IgD-negative memory B cell (primary cell): Measurements from ENCODE around the gene C15orf61. TPM values are rescaled to one million over a fixed set of nuclear protein-coding genes. Genes with fewer than 3 reads are reported as not detected.
A peak's percentile ranks its signal among the peaks of the same experiment; 100 is the strongest.

Experiments
- H3K27ac Mint-ChIP-seq, 3 donors: one replicate each; pipeline ENCODE4 v1.8.0; 2020 to 2022; ENCODE audit warnings: mild to moderate bottlenecking in 3 of 3, mixed read lengths in 3 of 3, moderate library complexity in 1 of 3
- H3K27me3 Mint-ChIP-seq: one replicate; pipeline ENCODE4 v1.8.0; 2021; ENCODE audit warnings: mixed read lengths
- H3K36me3 Mint-ChIP-seq: one replicate; pipeline ENCODE4 v1.8.0; 2020; ENCODE audit warnings: mild to moderate bottlenecking, mixed read lengths
- H3K4me1 Mint-ChIP-seq, 3 donors: one replicate each; pipeline ENCODE4 v1.8.0; 2020 to 2022; ENCODE audit warnings: mixed read lengths in 3 of 3, mild to moderate bottlenecking in 1 of 3
- H3K4me3 Mint-ChIP-seq, 4 donors: one replicate each; pipeline ENCODE4 v1.8.0; 2020 to 2022; ENCODE audit warnings: mild to moderate bottlenecking in 4 of 4, mixed read lengths in 4 of 4, moderate library complexity in 3 of 4
- H3K9me3 Mint-ChIP-seq, 3 donors: one replicate each; pipeline ENCODE4 v1.8.0; 2020 to 2021; ENCODE audit warnings: mixed read lengths in 3 of 3, mild to moderate bottlenecking in 1 of 3
- polyA plus RNA-seq: library from polyadenylated mRNA; unstranded; fragments of 300-500 nt; fragmentation: Illumina TruSeq; gene quantifications from one replicate; pipeline ENCODE4 v1.2.3, GENCODE V29; 2021

Gene C15orf61
- polyA plus RNA-seq, 1 donor from 2014 or later: 4.3 TPM

DNA sequence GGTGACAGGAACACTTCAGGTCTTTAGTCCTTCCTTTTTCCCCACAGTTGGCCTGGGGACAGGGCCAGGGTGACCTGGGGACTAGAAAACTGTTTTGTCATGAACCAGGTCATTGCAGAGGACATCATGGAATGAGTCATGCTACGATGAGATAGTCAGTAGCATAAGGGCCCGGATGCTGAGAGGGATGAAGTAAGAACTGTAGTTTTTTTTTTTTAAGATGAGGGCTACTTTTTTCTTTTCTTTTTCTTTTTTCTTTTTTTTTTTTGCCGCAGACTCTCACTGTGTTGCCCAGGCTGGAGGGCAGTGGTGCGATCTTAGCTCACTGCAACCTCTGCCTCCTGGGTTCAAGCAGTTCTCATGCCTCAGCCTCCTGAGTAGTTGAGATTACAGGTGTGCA, 29.6 kb downstream of the C15orf61 start:
- H3K4me1 Mint-ChIP-seq: peaks cover 13 to 15% (median 14%) of the 10 kb centered on the region in 3 donors
- peaks cover 7% of the 10 kb centered on the region for H3K36me3 Mint-ChIP-seq
- no peak overlapping the region for H3K4me3 Mint-ChIP-seq
- H3K9me3 Mint-ChIP-seq: no peaks in the 10 kb centered on the region
- no peak overlapping the region for H3K27ac Mint-ChIP-seq
- no peaks in the 10 kb centered on the region for H3K27me3 Mint-ChIP-seq

DNA sequence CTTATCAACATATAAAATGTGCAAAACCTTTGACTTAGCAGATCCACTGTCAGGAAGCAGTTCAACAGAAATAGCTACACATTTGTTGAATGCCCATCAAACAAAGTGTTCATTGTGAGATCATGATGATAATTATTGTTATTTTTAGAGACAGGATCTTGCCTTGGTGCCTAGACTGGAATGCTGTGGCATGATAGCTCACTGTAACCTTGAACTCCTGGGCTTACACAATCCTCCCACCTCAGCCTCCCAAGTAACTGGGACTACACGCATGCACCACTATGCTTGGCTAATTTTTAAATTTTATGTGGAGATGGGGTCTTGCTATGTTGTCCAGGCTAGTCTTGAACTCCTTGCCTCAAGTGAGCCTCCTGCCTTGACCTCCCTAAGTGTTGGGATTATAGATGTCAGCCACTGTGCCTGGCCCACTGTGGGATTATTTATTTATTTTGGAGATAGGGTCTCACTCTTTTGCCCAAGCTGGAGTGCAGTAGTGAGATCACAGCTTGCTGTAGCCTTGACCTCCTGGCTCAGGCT, 30.3 kb downstream of the C15orf61 start:
- no peaks in the 10 kb centered on the region for H3K27me3 Mint-ChIP-seq
- no peaks in the 10 kb centered on the region for H3K9me3 Mint-ChIP-seq
- peaks cover 7% of the 10 kb centered on the region for H3K36me3 Mint-ChIP-seq
- no peak overlapping the region for H3K27ac Mint-ChIP-seq
- H3K4me1 Mint-ChIP-seq: peaks cover 11 to 14% (median 13%) of the 10 kb centered on the region in 3 donors
- no peak overlapping the region for H3K4me3 Mint-ChIP-seq

DNA sequence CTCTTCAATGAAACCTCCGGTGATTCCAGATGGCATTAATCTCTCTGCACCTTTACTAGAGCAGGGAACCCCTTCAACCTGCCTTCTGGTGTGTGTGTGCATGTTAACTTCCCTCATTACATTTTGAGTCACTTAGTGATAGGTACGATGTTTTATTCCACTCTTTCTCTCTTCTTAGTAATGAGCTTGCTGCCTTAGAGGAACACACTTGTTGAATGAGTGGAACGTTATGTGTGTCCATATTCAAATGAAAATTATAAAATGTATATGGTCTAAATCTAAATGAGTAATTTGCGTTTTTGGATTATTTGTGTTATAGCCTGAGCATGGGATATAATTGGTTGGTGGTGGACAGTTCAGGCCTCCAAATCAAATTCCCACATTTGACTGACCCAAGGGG, 33.6 kb downstream of the C15orf61 start:
- no peak overlapping the region for H3K4me3 Mint-ChIP-seq
- H3K36me3 Mint-ChIP-seq: peaks cover 6% of the 10 kb centered on the region
- H3K27me3 Mint-ChIP-seq: no peaks in the 10 kb centered on the region
- peaks cover 0 to 4% (median 3%) of the 10 kb centered on the region in 3 donors for H3K4me1 Mint-ChIP-seq
- H3K9me3 Mint-ChIP-seq: peaks cover 3 to 4% (median 3%) of the 10 kb centered on the region in 3 donors
- H3K27ac Mint-ChIP-seq: no peak overlapping the region

DNA sequence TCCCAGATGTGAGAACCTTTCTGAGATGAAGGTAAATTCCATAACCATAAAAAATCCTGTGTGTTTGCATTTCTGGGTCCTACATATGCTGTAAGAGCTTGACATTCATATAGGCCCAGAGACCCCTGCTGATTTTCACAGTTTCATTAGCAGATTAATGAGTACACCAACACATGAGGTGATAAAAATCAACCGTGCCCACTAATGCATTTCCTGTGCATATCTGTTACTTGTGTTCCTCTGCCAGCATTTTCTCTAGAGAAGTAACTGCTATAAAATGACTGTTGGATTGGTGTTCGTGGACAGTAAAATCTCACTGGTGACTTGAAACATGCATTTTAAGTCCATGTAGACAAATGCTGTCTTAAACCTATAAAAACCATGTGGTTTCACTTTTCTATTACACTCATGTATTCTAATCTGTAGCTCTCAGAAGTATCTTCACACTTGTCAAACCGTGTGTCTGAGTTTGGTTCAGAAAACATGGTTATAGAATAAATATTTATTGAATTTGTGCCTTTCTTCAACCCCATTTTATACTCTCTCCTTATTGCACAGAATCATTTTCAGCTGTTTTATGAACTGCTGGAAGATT, 36.1 kb downstream of the C15orf61 start:
- Mint-ChIP-seq H3K4me1 (peaks cover 0 to 4% (median 3%) of the 10 kb centered on the region in 3 donors), H3K27me3 (no peaks in the 10 kb centered on the region), H3K4me3 (peak overlapping the region in 1 of 4 donors; percentile 17), H3K27ac (no peak overlapping the region), H3K36me3 (peaks cover 6% of the 10 kb centered on the region), H3K9me3 (peaks cover 3 to 4% (median 3%) of the 10 kb centered on the region in 3 donors)

DNA sequence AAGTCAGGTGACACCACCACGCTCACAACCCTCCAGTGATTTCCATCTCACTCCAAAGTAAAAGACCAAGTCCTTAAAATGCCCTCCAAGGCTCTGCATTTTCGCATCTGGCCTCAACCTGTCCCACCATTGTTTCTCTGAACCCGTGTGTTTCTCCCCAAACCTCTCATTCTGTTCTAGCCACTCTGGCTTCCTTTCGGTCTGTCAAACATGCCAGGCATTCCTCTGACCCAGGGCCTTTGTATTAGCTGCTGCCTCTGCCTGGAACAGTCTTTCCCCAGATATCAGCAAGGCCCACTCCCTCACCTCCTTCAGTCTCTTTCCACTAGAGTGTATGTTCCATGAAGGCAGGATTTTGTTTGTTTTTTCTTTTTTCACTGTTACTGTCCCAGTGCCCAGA, 37.6 kb downstream of the C15orf61 start:
- Mint-ChIP-seq H3K4me3 (no peak overlapping the region), H3K36me3 (peaks cover 2% of the 10 kb centered on the region), H3K27me3 (no peaks in the 10 kb centered on the region), H3K4me1 (peaks cover 2 to 8% (median 6%) of the 10 kb centered on the region in 3 donors), H3K9me3 (peaks cover 3 to 4% (median 3%) of the 10 kb centered on the region in 3 donors), H3K27ac (peak overlapping the region in 1 of 3 donors; percentile 65)

DNA sequence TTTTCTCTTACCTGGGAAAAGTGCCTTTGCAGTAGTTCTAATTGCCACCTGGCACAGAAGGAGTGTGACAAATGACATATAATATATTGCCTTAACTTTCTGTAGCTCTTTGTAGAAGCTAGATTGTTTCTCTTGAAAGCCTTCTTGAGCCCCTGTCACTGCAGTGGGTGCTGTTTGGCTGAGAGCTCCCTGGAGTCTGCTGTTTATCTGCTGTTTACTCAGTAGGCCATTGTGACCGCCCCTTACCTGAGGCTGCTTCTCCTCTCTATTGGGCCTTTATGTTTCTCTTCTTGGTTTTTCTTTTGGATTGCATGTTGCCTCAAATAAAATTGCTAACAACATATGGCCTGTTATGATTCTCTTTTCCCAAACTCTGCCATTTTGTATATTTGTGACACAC, 38.2 kb downstream of the C15orf61 start:
- H3K9me3 Mint-ChIP-seq: peaks cover 3 to 4% (median 3%) of the 10 kb centered on the region in 3 donors
- H3K4me3 Mint-ChIP-seq: no peak overlapping the region
- H3K36me3 Mint-ChIP-seq: peaks cover 2% of the 10 kb centered on the region
- no peaks in the 10 kb centered on the region for H3K27me3 Mint-ChIP-seq
- peaks cover 2 to 9% (median 9%) of the 10 kb centered on the region in 3 donors for H3K4me1 Mint-ChIP-seq
- H3K27ac Mint-ChIP-seq: no peak overlapping the region

DNA sequence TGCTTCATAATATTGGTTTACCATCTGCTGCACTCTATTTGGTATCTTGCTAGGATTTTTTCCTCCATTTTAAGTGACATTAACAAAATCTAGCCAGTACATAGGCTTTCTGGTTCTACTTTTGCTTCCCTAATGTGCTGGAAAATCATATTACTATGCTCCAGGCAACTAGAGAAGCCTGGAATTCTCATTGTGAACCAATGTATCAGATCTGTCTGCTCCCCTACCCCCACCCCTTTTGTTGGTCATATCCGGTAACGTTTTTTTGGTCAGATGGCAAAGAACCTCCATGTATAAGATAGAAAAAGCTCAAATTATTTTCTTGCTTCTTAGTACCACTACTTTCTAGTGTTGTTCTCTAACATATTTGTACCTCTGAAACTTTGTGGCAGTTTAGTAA, 38.6 kb downstream of the C15orf61 start:
- no peak overlapping the region for H3K4me3 Mint-ChIP-seq
- H3K36me3 Mint-ChIP-seq: peaks cover 2% of the 10 kb centered on the region
- H3K9me3 Mint-ChIP-seq: peaks cover 3 to 4% (median 3%) of the 10 kb centered on the region in 3 donors
- no peaks in the 10 kb centered on the region for H3K27me3 Mint-ChIP-seq
- no peak overlapping the region for H3K27ac Mint-ChIP-seq
- peaks cover 6 to 13% (median 11%) of the 10 kb centered on the region in 3 donors for H3K4me1 Mint-ChIP-seq

DNA sequence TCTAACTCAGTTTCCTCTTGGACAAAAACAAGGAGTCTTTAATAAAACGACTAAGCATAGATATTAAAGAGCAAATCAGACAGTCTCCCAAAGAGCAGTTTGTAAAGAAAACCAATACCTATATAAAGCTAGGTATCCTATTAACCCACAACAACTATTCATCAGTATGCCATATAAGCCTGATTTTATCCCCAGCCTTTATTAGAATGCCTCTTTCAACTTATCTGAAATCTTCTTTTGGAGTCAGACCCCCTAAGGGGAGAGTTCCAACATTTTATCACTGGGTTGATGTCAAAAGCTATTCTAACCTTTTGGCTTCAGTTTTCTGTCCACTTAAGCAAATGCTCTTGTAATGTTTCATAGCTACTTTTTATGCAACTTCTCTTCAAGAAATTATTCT, 39.4 kb downstream of the C15orf61 start:
- Mint-ChIP-seq H3K27ac (no peak overlapping the region), H3K36me3 (peaks cover 4% of the 10 kb centered on the region), H3K4me1 (peaks cover 11 to 19% (median 11%) of the 10 kb centered on the region in 3 donors), H3K4me3 (no peak overlapping the region), H3K27me3 (no peaks in the 10 kb centered on the region), H3K9me3 (peaks cover 3 to 4% (median 3%) of the 10 kb centered on the region in 3 donors)

DNA sequence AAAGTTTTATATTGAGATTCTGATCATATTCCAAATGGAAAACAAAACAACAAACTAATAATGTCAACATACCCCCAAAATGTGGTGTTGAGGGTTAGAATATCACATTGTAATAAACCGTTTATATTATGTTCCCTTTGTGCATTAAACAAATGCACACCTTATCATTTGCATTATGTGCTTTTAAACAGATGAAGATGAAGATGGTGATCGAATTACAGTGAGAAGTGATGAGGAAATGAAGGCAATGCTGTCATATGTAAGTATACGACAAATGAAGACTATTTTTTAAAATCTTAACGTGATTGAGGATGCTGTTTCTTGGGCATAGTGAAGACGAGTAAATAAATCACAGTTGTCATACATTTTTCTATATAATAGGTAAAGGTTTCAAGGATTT, 42.2 kb downstream of the C15orf61 start:
- Mint-ChIP-seq H3K4me1 (peaks cover 8 to 14% (median 11%) of the 10 kb centered on the region in 3 donors), H3K9me3 (peaks cover 2 to 4% (median 3%) of the 10 kb centered on the region in 3 donors), H3K27ac (peak overlapping the region in 1 of 3 donors; percentile 31), H3K4me3 (no peak overlapping the region), H3K27me3 (no peaks in the 10 kb centered on the region), H3K36me3 (peaks cover 4% of the 10 kb centered on the region)

DNA sequence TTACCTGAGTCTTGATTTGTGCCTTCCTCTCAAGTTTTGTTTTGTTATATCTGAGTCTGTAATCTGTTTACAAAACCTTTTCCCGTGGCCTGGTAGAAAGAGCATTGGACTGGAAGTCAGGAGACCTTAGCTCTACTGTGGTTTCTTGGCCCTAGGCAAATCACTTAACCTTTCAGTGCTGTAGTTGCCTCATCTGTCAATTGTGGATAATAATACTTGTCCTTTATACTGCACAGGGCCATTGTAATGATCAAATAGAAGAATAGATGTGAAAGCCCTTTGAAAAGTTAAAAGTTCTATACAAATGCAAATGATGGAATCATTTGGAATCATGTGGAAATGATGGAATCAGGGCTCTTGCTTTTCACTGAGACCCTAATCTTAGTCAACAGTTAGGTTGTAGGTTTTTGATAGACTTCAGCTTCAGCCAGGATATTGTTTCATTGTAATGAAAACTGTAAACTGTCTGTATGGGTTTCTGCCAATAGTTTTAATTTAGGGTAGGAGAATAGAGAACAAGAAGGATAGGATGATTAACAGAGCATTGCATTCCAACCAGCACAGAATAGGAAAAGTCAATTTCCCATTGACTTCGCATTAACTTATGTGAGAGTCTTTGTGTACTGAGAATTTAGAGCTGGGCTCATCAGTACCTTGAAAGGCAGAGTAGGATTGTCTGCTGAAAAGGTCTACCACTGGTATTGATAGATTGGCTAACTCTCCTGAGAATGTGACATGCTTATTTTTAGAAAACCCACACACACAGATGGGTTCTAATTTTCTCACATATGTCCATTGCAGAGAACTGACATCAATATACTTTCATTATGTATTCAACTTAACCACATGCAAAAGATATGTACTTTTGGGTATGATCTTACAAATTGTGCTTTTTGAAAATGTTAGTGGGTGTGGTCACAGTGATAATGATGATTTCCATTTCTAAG, 43.4 kb downstream of the C15orf61 start:
- peaks cover 8 to 14% (median 11%) of the 10 kb centered on the region in 3 donors for H3K4me1 Mint-ChIP-seq
- peaks cover 6% of the 10 kb centered on the region for H3K36me3 Mint-ChIP-seq
- no peaks in the 10 kb centered on the region for H3K27me3 Mint-ChIP-seq
- no peaks in the 10 kb centered on the region for H3K9me3 Mint-ChIP-seq
- peak overlapping the region in 1 of 4 donors; percentile 1 for H3K4me3 Mint-ChIP-seq
- H3K27ac Mint-ChIP-seq: no peak overlapping the region

DNA sequence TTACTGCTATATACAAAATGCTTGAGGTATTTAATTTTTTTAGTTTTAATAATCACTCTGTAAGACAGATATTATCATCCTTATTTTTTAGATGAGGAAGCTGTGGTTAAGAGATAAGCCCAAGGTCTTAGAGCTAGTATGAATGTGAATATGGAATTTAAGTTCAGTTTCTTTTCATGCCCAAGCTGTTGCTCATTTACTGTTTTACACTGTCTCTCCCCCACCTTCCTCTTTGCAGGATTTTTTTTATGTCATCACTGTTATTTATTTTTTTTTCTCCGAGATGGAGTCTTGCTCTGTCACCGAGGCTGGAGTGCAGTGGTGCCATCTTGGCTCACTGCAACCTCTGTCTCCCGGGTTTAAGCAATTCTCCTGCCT, 44.0 kb downstream of the C15orf61 start:
- H3K4me1 Mint-ChIP-seq: peaks cover 8 to 14% (median 11%) of the 10 kb centered on the region in 3 donors
- no peaks in the 10 kb centered on the region for H3K9me3 Mint-ChIP-seq
- H3K4me3 Mint-ChIP-seq: peak overlapping the region in 1 of 4 donors; percentile 1
- H3K27ac Mint-ChIP-seq: peak overlapping the region in 1 of 3 donors; percentile 64
- peaks cover 6% of the 10 kb centered on the region for H3K36me3 Mint-ChIP-seq
- no peaks in the 10 kb centered on the region for H3K27me3 Mint-ChIP-seq

DNA sequence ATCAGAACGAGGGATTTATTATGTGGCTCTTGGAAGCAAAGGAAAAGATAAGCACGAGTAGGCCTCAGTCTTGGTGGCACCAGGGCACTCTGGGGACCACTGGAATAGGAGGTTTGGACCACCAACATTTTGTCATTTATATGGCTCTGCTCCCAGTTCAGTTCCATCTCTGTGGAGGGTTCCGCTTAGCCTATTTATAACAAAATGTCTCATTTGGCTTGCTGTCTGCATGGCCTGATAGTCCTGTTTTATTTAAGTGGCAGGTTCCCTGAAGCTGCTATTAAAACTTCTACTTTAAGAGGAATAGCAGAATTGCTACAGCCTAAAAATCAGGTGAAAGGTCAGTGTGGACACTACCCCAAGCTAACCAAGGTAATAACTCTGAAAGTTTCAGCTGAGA, 48.7 kb downstream of the C15orf61 start:
- Mint-ChIP-seq H3K4me1 (peaks cover 4 to 7% (median 4%) of the 10 kb centered on the region in 3 donors), H3K27ac (no peak overlapping the region), H3K27me3 (no peaks in the 10 kb centered on the region), H3K36me3 (peaks cover 14% of the 10 kb centered on the region), H3K9me3 (no peaks in the 10 kb centered on the region), H3K4me3 (no peak overlapping the region)

DNA sequence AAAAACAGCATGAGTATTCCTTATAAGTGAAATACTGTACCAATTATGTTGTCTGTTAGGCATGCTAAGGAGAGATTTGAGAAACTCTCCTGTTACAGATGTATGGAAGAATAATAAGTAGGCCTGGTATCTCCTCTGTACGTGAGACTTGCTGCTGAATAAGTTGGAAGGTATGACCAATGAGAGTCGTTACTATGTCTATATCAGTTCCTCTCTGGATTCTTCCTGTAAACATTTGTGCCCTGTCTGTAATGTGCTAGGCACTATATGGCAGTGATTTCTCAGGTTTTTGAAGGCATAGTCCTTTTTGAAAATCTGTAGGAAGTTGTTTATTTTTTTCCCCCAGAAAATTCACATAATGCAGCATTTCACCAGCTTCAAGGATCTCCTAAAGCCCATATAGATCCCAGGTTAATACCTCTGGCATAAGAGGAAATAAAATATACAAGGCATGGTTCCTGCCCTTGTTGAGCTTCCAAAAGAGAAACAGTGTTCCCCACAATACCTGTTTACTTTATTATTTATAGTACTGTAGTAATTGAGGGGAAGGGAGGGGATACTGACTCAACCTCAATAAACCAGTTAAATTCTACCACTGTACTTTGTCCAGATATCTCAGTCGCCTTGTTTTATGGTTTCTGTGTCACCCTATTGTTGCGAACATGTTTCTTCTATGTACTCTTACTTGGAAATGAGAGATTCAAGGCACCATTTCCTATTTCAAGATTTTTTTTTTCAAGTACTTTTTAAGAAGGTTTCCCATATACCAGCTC, 50.1 kb downstream of the C15orf61 start:
- H3K4me3 Mint-ChIP-seq: no peak overlapping the region
- no peaks in the 10 kb centered on the region for H3K27me3 Mint-ChIP-seq
- H3K9me3 Mint-ChIP-seq: no peaks in the 10 kb centered on the region
- H3K36me3 Mint-ChIP-seq: peaks cover 13% of the 10 kb centered on the region
- peaks cover 0 to 7% (median 0%) of the 10 kb centered on the region in 3 donors for H3K4me1 Mint-ChIP-seq
- no peak overlapping the region for H3K27ac Mint-ChIP-seq

DNA sequence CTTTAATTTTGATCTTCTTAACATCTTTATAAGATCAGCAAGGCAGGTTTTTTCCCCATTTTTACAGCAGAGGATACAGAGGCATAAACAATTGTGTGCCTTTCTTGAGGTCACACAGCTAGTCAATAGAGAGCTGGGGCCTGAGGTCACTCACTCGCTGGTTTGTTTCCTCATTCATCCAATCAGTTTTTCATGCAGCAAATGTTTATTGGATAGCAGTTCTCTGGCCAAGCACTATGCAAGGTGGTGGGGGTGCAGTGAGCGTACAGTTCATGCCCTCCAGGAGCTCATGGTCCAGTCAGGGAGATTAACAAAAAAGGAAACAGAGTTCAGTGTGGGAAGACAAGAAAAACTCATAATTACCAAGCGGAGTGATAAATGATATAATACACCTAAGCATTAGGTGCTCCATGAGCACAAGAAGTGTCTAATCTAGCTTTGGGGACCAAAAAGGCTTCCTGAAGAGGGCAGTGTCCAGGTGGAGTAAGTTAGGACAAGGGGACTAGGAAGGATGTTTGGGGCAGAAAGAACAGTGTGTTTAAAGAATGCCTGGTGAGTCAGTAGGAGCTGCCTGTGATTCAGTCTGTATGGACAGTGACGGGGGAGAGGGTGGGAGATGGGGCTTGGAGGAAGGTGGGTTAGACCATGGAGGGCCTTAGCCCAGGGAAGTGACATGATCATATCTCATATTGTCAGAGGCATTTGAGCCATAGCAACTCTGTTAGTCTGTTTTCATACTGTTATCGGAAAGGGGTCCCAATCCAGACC, 50.9 kb downstream of the C15orf61 start:
- Mint-ChIP-seq H3K27me3 (no peaks in the 10 kb centered on the region), H3K27ac (no peak overlapping the region), H3K4me3 (no peak overlapping the region), H3K36me3 (peaks cover 13% of the 10 kb centered on the region), H3K9me3 (no peaks in the 10 kb centered on the region), H3K4me1 (peaks cover 0 to 7% (median 0%) of the 10 kb centered on the region in 3 donors)
